K562 (cell line): ENCODE measurements around the gene HPS4. TPM values are rescaled to one million over a fixed set of nuclear protein-coding genes. Genes with fewer than 3 reads are reported as not detected.

Experiments used
- ATAC-seq: fragments of 200-7000 bp; cut with Tn5 transposase; 3 replicates; pipeline ENCODE4 v1.9.1; 2020; ENCODE audit warnings: moderate library complexity
- BruUV-seq: library from RNA; stranded (reverse); fragments of 400-500 nt; replicated peaks from 2 replicates; lab custom pipeline; 2021; lab: Mats Ljungman, UMichigan
- CTCF ChIA-PET: fragments of 300-600 bp; formaldehyde crosslinking; extraction: SDS; loops from one replicate; lab custom pipeline; 2021; ENCODE audit warnings: low intra/inter-chr PET ratio; lab: Yijun Ruan, JAX
- POLR2A ChIA-PET: fragments of 300-600, 350-650 bp; sonication (Branson Sonifier 250); formaldehyde crosslinking; extraction: SDS; loops from one replicate; lab custom pipeline; 2021; ENCODE audit warnings: antibody characterized with exemption, inconsistent platforms; lab: Yijun Ruan, JAX
- DNase-seq, 4 experiments: peaks; one replicate each; pipeline versions ENCODE4 v3.0.0 to v3.0.0-alpha.2; 2011 to 2018; ENCODE audit warnings: low spot score in 3 of 4, mixed read lengths in 3 of 4; ENCODE audit errors: extremely low read depth in 1 of 4
- FAIRE-seq: peaks from 2 replicates; lab custom pipeline; 2011; peaks lifted over from hg19 to GRCh38; lab: Jason Lieb, UNC
- H2AFZ ChIP-seq: 2 replicates; pipeline ENCODE4 v1.6.0; 2011; ENCODE audit warnings: low read depth, low read length, control low read depth, inconsistent platforms
- H3K27ac ChIP-seq: fragments of 200-600 bp; 3 replicates; pipeline ENCODE4 v1.8.0; 2011; ENCODE audit warnings: low read depth, mild to moderate bottlenecking, control low read depth, inconsistent platforms, low read length, moderate library complexity, mixed read lengths; ENCODE audit errors: extremely low read depth
- H3K27me3 ChIP-seq, 2 experiments: fragments of 300-600 bp in 1 of 2; 2 replicates in 1 of 2; 3 replicates in 1 of 2; pipeline versions ENCODE4 v1.6.0 to v1.8.0; 2011; ENCODE audit warnings: inconsistent platforms in 2 of 2, low read length in 2 of 2, mild to moderate bottlenecking in 1 of 2, mixed read lengths in 1 of 2, moderate library complexity in 1 of 2; ENCODE audit not compliant: control insufficient read depth in 2 of 2, insufficient read depth in 2 of 2
- H3K36me3 ChIP-seq: fragments of 300-600 bp; 3 replicates; pipeline ENCODE4 v1.8.0; 2011; ENCODE audit warnings: mild to moderate bottlenecking, low read length, inconsistent platforms; ENCODE audit not compliant: control insufficient read depth, insufficient read depth
- H3K4me1 ChIP-seq, 2 experiments: fragments of 200-600 bp in 1 of 2; replicated peaks in 1 of 2; 2 replicates in 1 of 2; 3 replicates in 1 of 2; pipeline versions ENCODE4 v1.5.1 to v1.8.0; 2011; ENCODE audit warnings: inconsistent platforms in 2 of 2, low read length in 2 of 2, mild to moderate bottlenecking in 1 of 2, mixed read lengths in 1 of 2, moderate library complexity in 1 of 2; ENCODE audit not compliant: control insufficient read depth in 2 of 2, insufficient read depth in 2 of 2
- H3K4me2 ChIP-seq: 2 replicates; pipeline ENCODE4 v1.6.1; 2011; ENCODE audit warnings: low read length, control low read depth, inconsistent platforms, mixed read lengths; ENCODE audit not compliant: insufficient read depth
- H3K4me3 ChIP-seq: fragments of 200-600 bp; sonication (generic), shearing (Covaris generic); 2 replicates; pipeline ENCODE4 v1.5.1; 2016; ENCODE audit warnings: control low read depth, inconsistent platforms
- H3K79me2 ChIP-seq: fragments of 200-600 bp; 3 replicates; pipeline ENCODE4 v1.8.0; 2011; ENCODE audit warnings: low read length, inconsistent platforms; ENCODE audit not compliant: control insufficient read depth, insufficient read depth
- H3K9ac ChIP-seq, 2 experiments: 2 replicates each; pipeline versions ENCODE4 v1.6.0 to v1.6.1; 2011; ENCODE audit warnings: low read depth in 2 of 2, low read length in 2 of 2, control low read depth in 1 of 2, inconsistent platforms in 1 of 2, mild to moderate bottlenecking in 1 of 2, mixed read lengths in 1 of 2; ENCODE audit not compliant: insufficient read depth in 1 of 2
- H3K9me1 ChIP-seq: one replicate; pipeline ENCODE4 v1.6.0; 2011; ENCODE audit warnings: inconsistent platforms, mild to moderate bottlenecking, low read length, moderate library complexity; ENCODE audit not compliant: control insufficient read depth, insufficient read depth
- H3K9me3 ChIP-seq: replicated peaks from 2 replicates; pipeline ENCODE4 v1.5.1; 2011; ENCODE audit warnings: low read depth, low read length, inconsistent platforms; ENCODE audit not compliant: control insufficient read depth, insufficient read depth
- H4K20me1 ChIP-seq: replicated peaks from 2 replicates; pipeline ENCODE4 v1.6.1; 2011; ENCODE audit warnings: low read length, inconsistent platforms, mixed read lengths; ENCODE audit not compliant: control insufficient read depth, insufficient read depth
- CBFA2T2 ChIP-seq: fragments of 450-650 bp; conservative IDR thresholded peaks from 2 replicates; pipeline ENCODE4 v1.6.1; 2017; ENCODE audit warnings: mild to moderate bottlenecking
- CBFA2T3 ChIP-seq: fragments of 450-650 bp; IDR thresholded peaks from 2 replicates; pipeline ENCODE4 v1.6.1; 2017
- EP400 ChIP-seq: fragments of 450-650 bp; IDR thresholded peaks from 2 replicates; pipeline ENCODE4 v1.6.1; 2017; ENCODE audit warnings: antibody characterized with exemption, mild to moderate bottlenecking, moderate library complexity
- FOS ChIP-seq: IDR thresholded peaks from 3 replicates; pipeline ENCODE4 v1.6.1; 2011; ENCODE audit not compliant: insufficient read length; ENCODE audit errors: extremely low read depth
- FOXK2 ChIP-seq, 2 experiments: fragments of 450-650 bp; IDR thresholded peaks in 1 of 2; conservative IDR thresholded peaks in 1 of 2; 2 replicates each; pipeline ENCODE4 v1.6.1; 2016; ENCODE audit warnings: low read depth in 2 of 2, mild to moderate bottlenecking in 1 of 2
- FOXP1 ChIP-seq: sonication (generic); formaldehyde crosslinking; IDR thresholded peaks from 2 replicates; pipeline ENCODE4 v1.8.0; 2022; ENCODE audit warnings: mild to moderate bottlenecking, missing genetic modification reagents
- GATA2 ChIP-seq: sonication (generic); formaldehyde crosslinking; IDR thresholded peaks from 2 replicates; pipeline ENCODE4 v1.4.0; 2020; ENCODE audit warnings: mild to moderate bottlenecking, missing genetic modification reagents
- GTF2A2 ChIP-seq: IDR thresholded peaks from 2 replicates; pipeline ENCODE4 v1.6.1; 2016; ENCODE audit warnings: mild to moderate bottlenecking, missing genetic modification characterization, missing compliant biosample characterization
- IFI16 ChIP-seq: fragments of 250-450 bp; sonication (Bioruptor Pico); IDR thresholded peaks from 2 replicates; pipeline ENCODE4 v2.1.2; 2022; ENCODE audit warnings: mild to moderate bottlenecking, inconsistent platforms
- MCM7 ChIP-seq, 2 experiments: fragments of 450-650 bp; IDR thresholded peaks; 2 replicates each; pipeline ENCODE4 v1.6.1; 2016 to 2018
- MTA1 ChIP-seq: fragments of 450-650 bp; IDR thresholded peaks from 2 replicates; pipeline ENCODE4 v1.6.1; 2017; ENCODE audit warnings: borderline replicate concordance
- NELFE ChIP-seq: IDR thresholded peaks from 2 replicates; pipeline ENCODE4 v1.6.1; 2011; ENCODE audit warnings: mild to moderate bottlenecking; ENCODE audit not compliant: insufficient read depth, insufficient read length
- PURB ChIP-seq: sonication (generic); formaldehyde crosslinking; IDR thresholded peaks from 2 replicates; pipeline ENCODE4 v1.9.0; 2021; ENCODE audit warnings: low read depth, mild to moderate bottlenecking, missing genetic modification reagents
- SNIP1 ChIP-seq: fragments of 450-650 bp; IDR thresholded peaks from 2 replicates; pipeline ENCODE4 v1.7.1; 2017; ENCODE audit warnings: low read depth, mild to moderate bottlenecking
- TAL1 ChIP-seq: fragments of 450-650 bp; IDR thresholded peaks from 2 replicates; pipeline ENCODE4 v1.6.1; 2016; ENCODE audit warnings: mild to moderate bottlenecking
- TEAD1 ChIP-seq, 2 experiments: fragments of 450-650 bp in 1 of 2; sonication (generic) in 1 of 2; formaldehyde crosslinking; IDR thresholded peaks; 2 replicates each; pipeline versions ENCODE4 v1.4.0 to v1.8.0; 2020 to 2022; ENCODE audit warnings: mild to moderate bottlenecking in 2 of 2, missing genetic modification reagents in 1 of 2
- TRIM24 ChIP-seq, 2 experiments: fragments of 450-650 bp; IDR thresholded peaks; 2 replicates each; pipeline ENCODE4 v1.6.1; 2016
- ZBTB8A ChIP-seq: fragments of 450-650 bp; IDR thresholded peaks from 2 replicates; pipeline ENCODE4 v1.6.1; 2018; ENCODE audit warnings: mild to moderate bottlenecking, moderate library complexity; ENCODE audit not compliant: partially characterized antibody
- ZFP30 ChIP-seq: fragments of 250-450 bp; sonication (Bioruptor Pico); IDR thresholded peaks from 2 replicates; pipeline ENCODE4 v1.8.0; 2022; ENCODE audit warnings: moderate library complexity, mild to moderate bottlenecking, inconsistent platforms, borderline replicate concordance
- ZFX ChIP-seq: sonication (generic); formaldehyde crosslinking; IDR thresholded peaks from 2 replicates; pipeline ENCODE4 v1.8.0; 2022; ENCODE audit warnings: mild to moderate bottlenecking, missing genetic modification reagents, moderate library complexity
- ZNF384 ChIP-seq: IDR thresholded peaks from 2 replicates; pipeline ENCODE4 v1.6.1; 2012; ENCODE audit warnings: low read depth, low read length, improper control_type of control experiment
- ZNF586 ChIP-seq: fragments of 450-650 bp; formaldehyde crosslinking; conservative IDR thresholded peaks from 2 replicates; pipeline ENCODE4 v1.4.0; 2020; ENCODE audit warnings: mild to moderate bottlenecking, moderate library complexity
- WGBS: fragments of 100-300 bp; shearing (Covaris generic); methylation state at CpG from one replicate; pipeline ENCODE4 v1.1.6; 2016; ENCODE audit warnings: low coverage, mixed read lengths; ENCODE audit not compliant: insufficient coverage; ENCODE audit errors: missing lambda C conversion rate; 5-methylcytosine and 5-hydroxymethylcytosine counted together
- in situ Hi-C: fragments of 300-500 bp; cut with MboI; formaldehyde crosslinking; loops from 4 replicates; pipeline ENCODE4 v1.15.0; 2018; ENCODE audit warnings: inconsistent platforms, mixed read lengths
- intact Hi-C: fragments of 100-400 bp; cut with micrococcal nuclease; formaldehyde crosslinking; loops from 2 replicates; pipeline ENCODE4 v1.14.2; 2022
- polyA plus RNA-seq, 8 experiments: library from polyadenylated mRNA; depleted of rRNA in 4 of 8; stranded (reverse) in 5 of 8; unstranded in 3 of 8; fragments of >200 nt; fragmentation: Nextera tagmentation in 2 of 8; fragmentation: Illumina TruSeq in 1 of 8; extraction: Ambion mirVana in 2 of 8; extraction: Trizol in 1 of 8; gene quantifications; 2 replicates each; pipeline versions ENCODE4 v1.2.1 to v1.2.3, GENCODE V29; 2011 to 2014; ENCODE audit warnings: inconsistent platforms in 1 of 8, missing spikeins in 1 of 8
- total RNA-seq, 7 experiments: library from RNA; depleted of rRNA in 6 of 7; stranded (reverse); fragments of >200 nt in 6 of 7; fragmentation: Illumina TruSeq in 2 of 7; extraction: Trizol in 2 of 7; gene quantifications; 2 replicates each; pipeline versions ENCODE4 v1.2.1 to v1.2.3, GENCODE V29; 2011 to 2021; ENCODE audit warnings: low replicate concordance in 1 of 7
- TF ChIP-seq, protein P1 (sequence below): fragments of 250-450 bp; sonication (Bioruptor Pico); IDR thresholded peaks from 2 replicates; pipeline ENCODE4 v1.6.1; 2021; ENCODE audit warnings: mild to moderate bottlenecking
- TF ChIP-seq, protein P2 (sequence below): fragments of 250-450 bp; sonication (Bioruptor Pico); IDR thresholded peaks from 2 replicates; pipeline ENCODE4 v1.4.0; 2020; ENCODE audit warnings: borderline replicate concordance

Gene HPS4
- total and polyA plus RNA-seq, 9 of the 15 experiments (the other 6 are each of a cell fraction or from before 2014, with no cell fraction given) = 12.8 to 29.2 (median 25.3) TPM

GRCh38 chr22:26512149-26512793, 28.7 kb upstream of the HPS4 start, which contains the start of gene TFIP11:
TSS of gene TFIP11 (minus strand) at chr22:26512473. CDS start at chr22:26510272, 2,201 bp downstream.
- no peaks in the 10 kb centered on the region for H3K27me3 ChIP-seq
- 0% methylated on average over 40 of the region's 40 CpGs for WGBS
- H3K9ac ChIP-seq = peak within 1 kb of the TSS; percentile 85 to 92
- ChIA-PET POLR2A (interaction anchor here (0.5 to 1.7 kb wide), 13 partner anchors 8 to 160 kb away, joined by 3 to 7 read pairs (median 4); partner anchors contain the start of genes HPS4 and SRRD), CTCF (interaction anchor here (0.6 kb wide), 1 partner anchor 148 kb away, joined by 6 read pairs; no protein-coding TSS in a partner anchor)
- no peaks in the 10 kb centered on the region for H3K9me3 ChIP-seq
- H3K4me3 ChIP-seq = peak within 1 kb of the TSS; percentile 84
- peak within 1 kb of the TSS; percentile 89 for H2AFZ ChIP-seq
- ATAC-seq (peak; percentile 97), DNase-seq (peak; percentile 83 to 94 (median 88)), FAIRE-seq (peak; percentile 99)
- BruUV-seq = no TSS peak
- H3K9me1 ChIP-seq = no peaks in the 10 kb centered on the region
- H4K20me1 ChIP-seq = no peaks in the 10 kb centered on the region
- peaks cover 37% of the 10 kb centered on the region; the same call in 2 of the 3 replicates for H3K36me3 ChIP-seq
- in situ Hi-C loops (no loop called here), intact Hi-C loops (no loop called here)
- H3K4me2 ChIP-seq = peak within 1 kb of the TSS; percentile 96
- peaks cover 36% of the 10 kb centered on the region for H3K79me2 ChIP-seq
- H3K27ac ChIP-seq = peak within 1 kb of the TSS; percentile 72
- peaks cover 0 to 3% of the 10 kb centered on the region in 2 experiments; a peak in 2 of 5 replicates for H3K4me1 ChIP-seq
- TF ChIP-seq TEAD1 (CRISPR knock-in tag; IDR thresholded peaks at IDR 0.05) (no peak), IFI16 (CRISPR knock-in tag) (no peak), MCM7 (IDR thresholded peaks at IDR 0.05) (no peak), FOXP1 (CRISPR knock-in tag) (no peak), ZFP30 (CRISPR knock-in tag) (no peak), CBFA2T3 (peak; percentile 58), ZNF384 (no peak), GTF2A2 (no peak), TRIM24 (IDR thresholded peaks at IDR 0.05) (peak in 1 of 2 experiments; percentile 59; a peak in 1 of 4 replicates), SNIP1 (no peak), GATA2 (CRISPR knock-in tag) (peak; percentile 66), TAL1 (peak; percentile 29; the same call in 1 of the 2 replicates), FOXK2 (conservative IDR thresholded peaks at IDR 0.05 in 1 of 2, IDR thresholded peaks at IDR 0.05 in 1 of 2; ENCODE audit: low read depth in 2 of 2) (peak; percentile 77 to 78), CBFA2T2 (no peak), ZBTB8A (no peak), EP400 (peak; percentile 89), ZNF586 (CRISPR knock-in tag) (no peak), FOS (no peak), MTA1 (peak; percentile 96), NELFE (no peak), ZFX (CRISPR knock-in tag) (peak; percentile 73), PURB (CRISPR knock-in tag) (no peak)
- TF ChIP-seq, protein P1, sequence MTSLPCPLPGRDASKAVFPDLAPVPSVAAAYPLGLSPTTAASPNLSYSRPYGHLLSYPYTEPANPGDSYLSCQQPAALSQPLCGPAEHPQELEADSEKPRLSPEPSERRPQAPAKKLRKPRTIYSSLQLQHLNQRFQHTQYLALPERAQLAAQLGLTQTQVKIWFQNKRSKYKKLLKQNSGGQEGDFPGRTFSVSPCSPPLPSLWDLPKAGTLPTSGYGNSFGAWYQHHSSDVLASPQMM (CRISPR knock-in tag) = no peak
- TF ChIP-seq, protein P2, sequence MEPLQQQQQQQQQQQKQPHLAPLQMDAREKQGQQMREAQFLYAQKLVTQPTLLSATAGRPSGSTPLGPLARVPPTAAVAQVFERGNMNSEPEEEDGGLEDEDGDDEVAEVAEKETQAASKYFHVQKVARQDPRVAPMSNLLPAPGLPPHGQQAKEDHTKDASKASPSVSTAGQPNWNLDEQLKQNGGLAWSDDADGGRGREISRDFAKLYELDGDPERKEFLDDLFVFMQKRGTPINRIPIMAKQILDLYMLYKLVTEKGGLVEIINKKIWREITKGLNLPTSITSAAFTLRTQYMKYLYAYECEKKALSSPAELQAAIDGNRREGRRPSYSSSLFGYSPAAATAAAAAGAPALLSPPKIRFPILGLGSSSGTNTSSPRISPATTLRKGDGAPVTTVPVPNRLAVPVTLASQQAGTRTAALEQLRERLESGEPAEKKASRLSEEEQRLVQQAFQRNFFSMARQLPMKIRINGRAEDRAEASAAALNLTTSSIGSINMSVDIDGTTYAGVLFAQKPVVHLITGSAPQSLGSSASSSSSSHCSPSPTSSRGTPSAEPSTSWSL (CRISPR knock-in tag) = no peak
